Liver (tissue), 3 donors: ENCODE results near the gene RAP2C.

Experiments used
- ATF3 ChIP-seq: IDR thresholded peaks from 2 replicates; pipeline ENCODE4 v1.6.1; 2016; ENCODE audit warnings: antibody characterized with exemption
- CTCF ChIP-seq: fragments of 150-350 bp; IDR thresholded peaks from 2 replicates; pipeline ENCODE4 v1.5.1; 2017; ENCODE audit warnings: improper control_type of control experiment, low read depth, low read length; ENCODE audit not compliant: missing input control
- FOXA2 ChIP-seq: IDR thresholded peaks from 2 replicates; pipeline ENCODE4 v1.6.1; 2016; ENCODE audit warnings: antibody characterized with exemption
- HNF4G ChIP-seq: IDR thresholded peaks from 2 replicates; pipeline ENCODE4 v1.6.1; 2016; ENCODE audit warnings: antibody characterized with exemption
- MAX ChIP-seq: IDR thresholded peaks from 2 replicates; pipeline ENCODE4 v1.6.1; 2016; ENCODE audit warnings: antibody characterized with exemption
- RAD21 ChIP-seq, 2 donors: IDR thresholded peaks; 2 replicates each; pipeline ENCODE4 v1.6.1; 2016; ENCODE audit warnings: antibody characterized with exemption in 2 of 2, mild to moderate bottlenecking in 2 of 2
- REST ChIP-seq: IDR thresholded peaks from 2 replicates; pipeline ENCODE4 v1.6.1; 2016; ENCODE audit warnings: antibody characterized with exemption, mild to moderate bottlenecking
- SP1 ChIP-seq: IDR thresholded peaks from 2 replicates; pipeline ENCODE4 v1.6.1; 2018; ENCODE audit warnings: antibody characterized with exemption, mild to moderate bottlenecking
- TAF1 ChIP-seq: conservative IDR thresholded peaks from 2 replicates; pipeline ENCODE4 v1.6.1; 2016; ENCODE audit warnings: antibody characterized with exemption, mild to moderate bottlenecking
- YY1 ChIP-seq: IDR thresholded peaks from 2 replicates; pipeline ENCODE4 v1.6.1; 2016; ENCODE audit warnings: antibody characterized with exemption, mild to moderate bottlenecking
- donor health status: healthy.
- donor health status: healthy.

- TF ChIP-seq CTCF, result no peak
- no peak for TF ChIP-seq RAD21 (IDR thresholded peaks at IDR 0.05)
- no peak for TF ChIP-seq MAX
- no peak for TF ChIP-seq REST
- no peak for TF ChIP-seq ATF3
- no peak for TF ChIP-seq YY1
- TF ChIP-seq SP1, result no peak
- no peak for TF ChIP-seq FOXA2
- no peak for TF ChIP-seq HNF4G
- no peak for TF ChIP-seq TAF1
Observed at GRCh38 chrX:132216806-132217202, 2.4 kb downstream of the RAP2C start.
